ENCODE data around the gene TIMP1.
"Not testable (repeated sequence)": the region's sequence is repeated elsewhere in the genome, so short reads cannot be mapped to it uniquely, and the experiment has no call there.

The TIMP1 gene

DNA sequence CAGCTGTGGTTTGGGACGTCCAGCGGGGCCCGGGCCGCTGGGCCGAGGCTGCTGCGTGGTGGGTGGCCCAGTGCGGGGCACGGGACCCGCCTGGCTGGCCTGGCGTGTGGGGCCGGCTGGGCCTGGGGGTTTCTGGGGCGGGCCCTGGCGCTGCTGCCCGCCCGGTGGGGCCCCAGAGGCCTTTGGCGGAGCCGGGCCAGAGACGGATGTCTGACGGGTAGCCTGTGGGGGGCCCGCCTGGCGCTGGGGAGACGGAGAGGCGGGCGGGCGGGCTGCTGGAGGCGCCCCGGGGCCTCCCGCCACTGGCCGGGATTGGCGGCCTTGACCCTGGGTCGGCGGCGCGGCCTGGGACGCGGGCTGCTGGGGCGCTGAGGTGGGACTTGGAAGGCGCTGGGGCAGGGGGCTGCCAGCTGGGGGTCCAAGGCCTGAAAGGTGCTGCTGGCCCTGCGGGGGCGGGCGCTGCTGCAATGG is 8.1 kb upstream of the TIMP1 start:
- DNase-seq: no peak

GRCh38 chrX:47574547-47575301 is 7.5 kb upstream of the TIMP1 start:
- no peak for DNase-seq

DNA sequence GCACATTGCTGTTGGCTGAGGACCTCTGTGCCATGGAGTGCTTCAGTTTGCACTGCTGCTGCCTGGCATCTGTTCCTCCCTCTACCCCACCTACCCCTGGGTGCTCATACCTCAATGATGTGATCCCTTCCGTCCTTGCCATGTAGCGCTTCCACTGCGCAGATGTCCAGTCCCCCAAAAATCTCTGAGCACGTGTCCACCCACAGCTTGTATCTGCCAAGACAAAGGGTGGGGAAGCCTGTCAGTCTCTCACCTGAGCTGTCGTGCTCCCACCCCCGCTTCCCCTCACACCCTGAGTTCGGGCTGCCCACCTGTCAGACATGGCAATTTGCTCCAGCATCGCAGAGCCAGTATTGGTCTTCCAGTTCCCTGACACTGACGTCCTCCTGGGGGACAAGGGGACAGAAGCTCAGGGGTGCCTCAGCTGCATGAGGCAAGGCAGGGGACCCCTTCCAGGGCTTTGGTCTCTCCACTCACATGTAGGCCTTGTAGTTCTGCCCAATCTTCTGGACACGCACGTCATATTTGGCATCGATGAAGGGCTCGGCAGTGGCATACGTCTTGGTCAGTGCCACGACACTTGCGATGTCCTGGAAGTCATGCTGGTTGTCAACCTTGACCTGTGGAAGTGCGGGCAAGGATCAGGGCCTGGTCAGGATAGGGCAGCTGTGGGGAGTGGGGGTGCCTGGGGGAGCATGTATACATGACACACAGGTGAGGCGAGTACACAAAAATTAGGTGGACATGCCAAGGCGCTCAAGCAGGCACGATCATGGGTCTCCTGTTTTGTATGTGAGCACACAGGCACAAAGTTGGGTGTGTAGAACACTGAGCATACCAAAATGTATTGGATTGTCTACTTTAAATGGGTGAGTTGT is 6.0 kb upstream of the TIMP1 start:
- no peak for DNase-seq

DNA sequence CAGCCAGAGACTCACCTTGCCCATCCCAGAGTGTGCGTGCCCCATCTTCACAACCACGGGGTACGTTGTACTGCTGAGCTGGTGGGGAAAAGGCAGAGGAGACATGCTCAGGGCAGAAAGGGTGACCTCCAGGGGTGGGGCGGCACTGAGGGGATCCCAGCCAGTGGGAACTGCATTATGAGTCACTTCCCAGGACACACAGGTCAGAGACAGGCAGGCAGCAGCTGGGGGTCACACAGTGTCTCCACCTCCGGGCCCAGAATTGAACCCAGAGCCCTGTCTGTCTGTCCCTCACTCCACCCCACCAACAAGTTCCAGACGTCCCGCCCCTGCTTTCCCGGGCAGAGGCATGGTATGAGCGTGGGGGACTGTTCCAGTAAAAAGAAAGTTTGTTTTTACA is 4.8 kb upstream of the TIMP1 start:
- DNase-seq: no peak

- no peak for DNase-seq
Measured at GRCh38 chrX:47577901-47578300, 4.3 kb upstream of the TIMP1 start.

- no peak for DNase-seq
Measured at GRCh38 chrX:47578692-47579091, 3.5 kb upstream of the TIMP1 start.

DNA sequence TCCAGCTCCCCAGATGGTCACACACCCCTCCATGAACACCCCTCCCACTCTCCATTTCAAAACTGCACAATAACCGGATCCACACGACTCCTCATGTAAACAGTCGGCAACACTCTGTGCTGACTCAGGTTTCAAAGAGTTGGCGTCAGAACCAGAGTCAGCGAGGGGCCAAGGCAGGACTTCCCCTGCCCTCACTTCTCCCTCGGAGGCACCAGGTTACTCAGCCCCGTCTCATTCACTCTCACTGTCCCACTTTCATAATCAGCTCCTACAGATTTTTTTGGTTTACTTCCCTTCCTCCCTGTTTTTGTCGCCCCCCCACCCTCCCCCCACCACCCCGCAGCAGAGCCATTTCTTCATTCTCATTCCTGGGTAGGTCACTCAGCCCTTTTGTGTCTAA is 2.7 kb upstream of the TIMP1 start:
- DNase-seq: no peak

DNA sequence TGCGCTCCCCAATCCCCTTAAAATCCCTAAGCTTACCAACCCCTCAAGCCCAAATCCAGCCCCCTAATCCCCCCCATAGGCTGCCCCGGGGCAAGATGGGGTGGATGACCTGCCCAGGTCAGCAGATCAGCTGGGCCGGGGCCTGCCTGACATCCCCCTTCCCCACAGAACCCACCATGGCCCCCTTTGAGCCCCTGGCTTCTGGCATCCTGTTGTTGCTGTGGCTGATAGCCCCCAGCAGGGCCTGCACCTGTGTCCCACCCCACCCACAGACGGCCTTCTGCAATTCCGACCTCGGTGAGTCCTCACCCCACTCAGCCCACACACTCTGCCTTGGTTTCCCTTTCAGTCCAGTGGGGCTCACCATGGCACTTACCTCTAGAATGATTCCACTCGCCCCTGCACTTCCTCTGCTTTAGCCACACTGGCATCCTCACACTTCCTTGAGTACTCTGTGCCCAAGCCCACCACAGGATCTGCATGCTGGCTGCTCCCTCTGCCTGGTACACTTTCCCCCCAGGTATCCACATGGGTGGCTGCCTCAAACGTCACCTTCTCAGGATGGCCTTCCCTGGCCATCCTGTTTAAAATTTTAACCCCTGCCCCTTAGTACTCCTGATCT is 1.1 kb downstream of the TIMP1 start:
- no peak for DNase-seq

GRCh38 chrX:47584714-47585113 is 2.5 kb downstream of the TIMP1 start:
- no peak for DNase-seq

- DNase-seq: no peak
Measured at GRCh38 chrX:47585273-47585672, 3.0 kb downstream of the TIMP1 start.

DNA sequence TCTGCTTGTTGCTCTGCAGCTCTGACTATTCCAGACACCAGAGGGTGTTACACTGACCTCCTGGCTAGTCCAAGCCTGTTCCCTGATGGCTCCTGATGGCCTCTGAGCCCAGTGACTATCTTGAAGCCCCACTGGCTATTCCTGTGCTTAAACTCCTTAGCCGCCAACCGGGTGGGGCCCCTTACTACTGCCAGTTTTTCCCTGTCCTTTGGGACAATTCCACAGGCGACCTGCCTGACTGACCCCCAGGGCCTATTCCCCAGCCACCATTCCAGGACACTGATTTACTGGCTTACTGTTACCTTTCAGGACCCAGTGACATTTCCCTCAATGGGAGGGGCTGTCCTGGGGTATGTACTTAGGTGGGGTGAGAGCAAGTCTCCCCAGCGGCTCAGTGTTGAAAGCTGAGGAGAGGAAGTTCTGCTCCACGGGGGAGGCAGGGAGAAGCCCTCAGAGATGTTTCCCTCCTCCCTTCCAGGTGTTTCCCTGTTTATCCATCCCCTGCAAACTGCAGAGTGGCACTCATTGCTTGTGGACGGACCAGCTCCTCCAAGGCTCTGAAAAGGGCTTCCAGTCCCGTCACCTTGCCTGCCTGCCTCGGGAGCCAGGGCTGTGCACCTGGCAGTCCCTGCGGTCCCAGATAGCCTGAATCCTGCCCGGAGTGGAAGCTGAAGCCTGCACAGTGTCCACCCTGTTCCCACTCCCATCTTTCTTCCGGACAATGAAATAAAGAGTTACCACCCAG is 4.0 kb downstream of the TIMP1 start:
- DNase-seq: no peak

- DNase-seq: no peak
Measured at GRCh38 chrX:47587091-47587891, 5.1 kb downstream of the TIMP1 start.

- no peak for DNase-seq
Measured at GRCh38 chrX:47587906-47588735, 5.9 kb downstream of the TIMP1 start.

GRCh38 chrX:47590984-47591383 is 8.7 kb downstream of the TIMP1 start:
- DNase-seq: no peak

GRCh38 chrX:47593522-47593921 is 11.3 kb downstream of the TIMP1 start:
- DNase-seq: no peak

DNA sequence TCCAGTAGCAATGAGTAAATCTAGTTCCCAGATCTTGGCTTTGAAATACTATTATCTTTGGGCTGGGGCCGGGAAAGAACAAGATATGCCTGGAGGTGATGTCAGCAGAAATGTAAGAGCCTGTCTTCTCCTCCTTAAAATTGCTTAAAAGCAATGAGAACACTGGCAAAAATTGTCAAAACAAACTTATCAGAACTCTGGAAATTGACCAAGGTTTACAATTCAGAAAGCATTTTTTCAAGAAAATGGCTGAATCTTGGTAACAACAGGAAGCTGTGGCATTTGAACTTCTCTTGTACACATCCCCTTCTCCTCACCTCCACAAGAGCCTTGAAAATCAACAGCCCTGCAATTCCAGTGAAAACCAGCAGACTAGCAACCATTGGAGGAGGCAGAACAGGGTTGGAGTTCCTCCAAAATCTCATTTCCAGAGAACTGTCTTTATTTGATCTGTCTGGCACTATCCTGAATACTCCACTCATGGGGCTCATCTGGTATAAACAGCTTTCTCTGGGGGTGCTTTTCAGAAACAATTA is 13.5 kb downstream of the TIMP1 start:
- no peak for DNase-seq

DNA sequence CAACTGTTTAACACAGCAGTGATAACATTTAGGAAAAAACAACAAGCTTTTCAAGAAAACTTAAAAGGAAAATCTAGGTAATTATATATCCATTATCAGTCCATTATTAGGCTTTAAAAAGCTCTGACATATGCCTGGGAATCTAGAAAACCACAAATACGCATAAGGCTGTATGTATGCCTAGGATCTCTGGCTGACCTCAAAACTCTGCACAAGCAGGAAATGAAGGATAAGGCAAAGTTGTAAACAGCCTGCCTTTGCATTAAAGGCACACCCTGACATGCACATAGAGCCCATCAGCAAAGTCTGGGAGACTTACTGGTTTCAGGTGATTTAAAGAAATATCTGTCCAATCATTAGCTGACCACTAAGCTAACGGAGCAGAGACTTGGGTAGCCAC is 14.0 kb downstream of the TIMP1 start:
- DNase-seq: no peak

DNA sequence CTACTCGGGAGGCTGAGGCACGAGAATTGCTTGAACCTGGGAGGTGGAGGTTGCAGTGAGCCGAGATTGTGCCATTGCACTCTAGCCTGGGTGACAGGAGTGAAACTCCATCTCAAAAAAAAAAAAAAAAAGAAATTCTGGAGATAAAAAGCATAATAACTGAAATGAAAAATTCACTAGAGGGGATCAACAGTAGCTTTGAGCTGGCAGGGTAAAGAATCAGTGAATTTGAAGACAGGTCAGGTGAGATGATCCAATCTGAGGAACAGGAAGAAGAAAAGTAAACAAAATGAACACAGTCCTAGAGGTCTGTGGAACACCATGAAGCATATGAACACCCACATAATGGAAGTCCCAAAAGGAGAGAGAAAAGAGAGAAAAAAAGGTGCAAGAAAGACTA is 15.0 kb downstream of the TIMP1 start:
- no peak for DNase-seq

DNA sequence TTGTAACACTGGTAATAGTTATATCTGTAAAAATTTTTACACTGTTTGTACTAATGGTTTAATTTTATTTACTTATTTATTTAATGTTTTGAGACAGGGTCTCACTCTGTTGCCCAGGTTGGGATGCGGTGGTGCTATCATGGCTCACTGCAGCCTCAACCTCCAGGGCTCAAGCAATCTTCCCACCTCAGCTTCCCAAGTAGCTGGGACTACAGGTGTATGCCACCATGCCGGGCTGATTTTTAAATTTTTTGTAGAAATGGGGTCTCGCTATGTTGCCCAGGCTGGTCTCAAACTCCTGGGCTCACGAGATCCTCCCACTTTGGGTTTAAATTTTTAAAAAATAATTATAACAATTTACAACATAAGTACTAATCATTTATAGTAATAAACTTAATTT is 20.9 kb downstream of the TIMP1 start:
- DNase-seq: not testable (repeated sequence)

GRCh38 chrX:47605024-47605423 is 22.8 kb downstream of the TIMP1 start:
- DNase-seq: no peak

DNA sequence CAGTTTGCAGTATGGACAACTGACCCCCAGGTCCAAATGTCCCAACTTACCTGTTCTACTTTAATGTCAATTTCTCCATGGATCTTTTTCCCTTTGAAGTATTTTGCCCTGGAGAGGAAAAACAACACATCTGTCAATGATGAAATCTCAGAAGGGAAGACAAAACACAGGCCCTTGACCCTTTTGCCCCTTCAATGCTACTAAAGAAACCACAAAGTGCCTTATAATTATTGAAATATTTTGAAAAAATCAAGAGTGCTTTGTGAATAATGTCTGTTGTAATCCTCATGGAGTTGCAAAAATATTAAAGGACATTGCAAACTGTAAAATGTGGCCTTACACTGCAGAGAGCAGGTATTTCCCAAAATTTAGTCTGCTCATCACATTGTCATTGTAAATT is 24.9 kb downstream of the TIMP1 start:
- DNase-seq: no peak

Measured in NCI-H1048 (cell line).